Calu3 (cell line): ENCODE measurements around the gene RBFOX2. TPM values are rescaled to one million over a fixed set of nuclear protein-coding genes. Genes with fewer than 3 reads are reported as not detected.
"Not testable (repeated sequence)": the region's sequence is repeated elsewhere in the genome, so short reads cannot be mapped to it uniquely, and the experiment has no call there.

Experiments used
- BruUV-seq: library from RNA; stranded (reverse); fragments of 400-500 nt; replicated peaks from 2 replicates; lab custom pipeline; 2021; lab: Mats Ljungman, UMichigan
- CTCF ChIA-PET: fragments of 300-600 bp; sonication (Branson Sonifier 250); formaldehyde crosslinking; loops from one replicate; lab custom pipeline; 2022; ENCODE audit warnings: antibody characterized with exemption; lab: Charles Lee
- DNase-seq: peaks from one replicate; pipeline ENCODE4 v3.0.0; 2022
- H3K27ac Mint-ChIP-seq: one replicate; pipeline ENCODE4 v1.8.0; 2022; ENCODE audit warnings: mixed read lengths; ENCODE audit not compliant: unreplicated experiment
- H3K27me3 Mint-ChIP-seq: one replicate; pipeline ENCODE4 v1.8.0; 2022; ENCODE audit warnings: mixed read lengths; ENCODE audit not compliant: unreplicated experiment
- H3K36me3 Mint-ChIP-seq: one replicate; pipeline ENCODE4 v1.8.0; 2022; ENCODE audit warnings: mild to moderate bottlenecking, moderate library complexity, mixed read lengths; ENCODE audit not compliant: insufficient read depth, unreplicated experiment
- H3K4me1 Mint-ChIP-seq: one replicate; pipeline ENCODE4 v1.8.0; 2022; ENCODE audit warnings: mild to moderate bottlenecking, low read depth, mixed read lengths; ENCODE audit not compliant: unreplicated experiment
- H3K4me3 Mint-ChIP-seq: one replicate; pipeline ENCODE4 v1.8.0; 2022; ENCODE audit warnings: mild to moderate bottlenecking, low read depth, moderate library complexity, mixed read lengths; ENCODE audit not compliant: unreplicated experiment
- H3K9me3 Mint-ChIP-seq: one replicate; pipeline ENCODE4 v1.8.0; 2022; ENCODE audit warnings: low read depth, mixed read lengths; ENCODE audit not compliant: unreplicated experiment
- intact Hi-C: fragments of 100-400 bp; cut with micrococcal nuclease; formaldehyde crosslinking; loops from one replicate; pipeline ENCODE4 v1.10.0; 2022; ENCODE audit not compliant: unreplicated experiment
- total RNA-seq: library from RNA; stranded (reverse); gene quantifications from 2 replicates; pipeline ENCODE4 v1.2.3, GENCODE V29; 2022
- TF ChIP-seq, protein P1 (sequence below): fragments of 200-600 bp; IDR thresholded peaks from one replicate; pipeline ENCODE4 v1.8.0; 2022; ENCODE audit warnings: antibody characterized with exemption; ENCODE audit not compliant: unreplicated experiment

The RBFOX2 gene
- total RNA-seq, 1 experiment from 2014 or later: 63.1 TPM

DNA sequence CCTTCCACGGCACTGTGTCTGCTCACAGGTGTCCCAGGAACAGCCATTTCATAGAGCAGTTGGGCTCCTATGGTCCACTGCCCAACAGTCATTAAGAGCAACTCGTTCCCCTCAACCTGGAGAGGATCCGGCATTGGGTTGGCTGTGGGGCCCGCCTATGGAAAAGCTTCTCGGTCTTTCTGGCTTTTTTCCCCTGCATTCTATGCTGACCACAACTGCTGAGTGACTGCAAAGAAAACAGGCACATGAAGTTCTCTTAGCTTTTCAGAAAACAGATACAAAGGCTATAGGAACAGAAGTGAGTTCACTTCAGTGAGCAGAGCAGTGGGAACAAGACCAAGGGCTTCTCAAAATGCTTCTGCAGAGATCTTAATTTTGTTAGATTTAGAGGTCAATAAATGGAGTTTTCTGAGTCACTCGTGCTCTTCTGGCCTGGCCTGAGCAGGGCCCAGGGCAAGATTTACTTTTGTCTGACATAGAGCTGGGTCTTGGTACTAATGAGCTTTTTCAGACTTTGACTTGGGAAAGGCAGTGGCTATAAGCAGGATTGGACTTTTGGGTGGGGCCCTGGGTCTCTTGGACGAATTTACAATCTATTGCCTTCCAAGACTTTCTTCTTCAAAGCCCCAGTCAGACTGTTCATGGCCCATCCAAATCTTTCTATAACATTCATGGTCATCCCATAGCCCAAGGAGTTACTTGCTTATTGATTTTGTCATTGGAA, 324.6 kb downstream of the RBFOX2 start:
- Mint-ChIP-seq H3K4me3 (no peak overlapping the region), H3K4me1 (no peaks in the 10 kb centered on the region), H3K27me3 (no peaks in the 10 kb centered on the region), H3K27ac (no peak overlapping the region), H3K36me3 (no peaks in the 10 kb centered on the region), H3K9me3 (no peaks in the 10 kb centered on the region)
- CTCF ChIA-PET: no interaction called here
- BruUV-seq: no TSS peak
- TF ChIP-seq, protein P1, sequence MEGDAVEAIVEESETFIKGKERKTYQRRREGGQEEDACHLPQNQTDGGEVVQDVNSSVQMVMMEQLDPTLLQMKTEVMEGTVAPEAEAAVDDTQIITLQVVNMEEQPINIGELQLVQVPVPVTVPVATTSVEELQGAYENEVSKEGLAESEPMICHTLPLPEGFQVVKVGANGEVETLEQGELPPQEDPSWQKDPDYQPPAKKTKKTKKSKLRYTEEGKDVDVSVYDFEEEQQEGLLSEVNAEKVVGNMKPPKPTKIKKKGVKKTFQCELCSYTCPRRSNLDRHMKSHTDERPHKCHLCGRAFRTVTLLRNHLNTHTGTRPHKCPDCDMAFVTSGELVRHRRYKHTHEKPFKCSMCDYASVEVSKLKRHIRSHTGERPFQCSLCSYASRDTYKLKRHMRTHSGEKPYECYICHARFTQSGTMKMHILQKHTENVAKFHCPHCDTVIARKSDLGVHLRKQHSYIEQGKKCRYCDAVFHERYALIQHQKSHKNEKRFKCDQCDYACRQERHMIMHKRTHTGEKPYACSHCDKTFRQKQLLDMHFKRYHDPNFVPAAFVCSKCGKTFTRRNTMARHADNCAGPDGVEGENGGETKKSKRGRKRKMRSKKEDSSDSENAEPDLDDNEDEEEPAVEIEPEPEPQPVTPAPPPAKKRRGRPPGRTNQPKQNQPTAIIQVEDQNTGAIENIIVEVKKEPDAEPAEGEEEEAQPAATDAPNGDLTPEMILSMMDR: no peak
- DNase-seq: no peak
- intact Hi-C loops: no loop called here

GRCh38 chr22:35699852-35700251, 328.8 kb downstream of the RBFOX2 start:
- H3K4me3 Mint-ChIP-seq, CTCF ChIA-PET, H3K27ac Mint-ChIP-seq, intact Hi-C loops, H3K36me3 Mint-ChIP-seq, H3K9me3 Mint-ChIP-seq, H3K4me1 Mint-ChIP-seq, DNase-seq, H3K27me3 Mint-ChIP-seq, BruUV-seq: not testable (repeated sequence)

GRCh38 chr22:35697142-35697541, 331.5 kb downstream of the RBFOX2 start:
- no peaks in the 10 kb centered on the region for H3K36me3 Mint-ChIP-seq
- no peaks in the 10 kb centered on the region for H3K27me3 Mint-ChIP-seq
- TF ChIP-seq, protein P1: no peak
- BruUV-seq: no TSS peak
- CTCF ChIA-PET: no interaction called here
- H3K4me3 Mint-ChIP-seq: no peak overlapping the region
- DNase-seq: no peak
- H3K27ac Mint-ChIP-seq: no peak overlapping the region
- no peaks in the 10 kb centered on the region for H3K4me1 Mint-ChIP-seq
- intact Hi-C loops: no loop called here
- H3K9me3 Mint-ChIP-seq: no peaks in the 10 kb centered on the region

DNA sequence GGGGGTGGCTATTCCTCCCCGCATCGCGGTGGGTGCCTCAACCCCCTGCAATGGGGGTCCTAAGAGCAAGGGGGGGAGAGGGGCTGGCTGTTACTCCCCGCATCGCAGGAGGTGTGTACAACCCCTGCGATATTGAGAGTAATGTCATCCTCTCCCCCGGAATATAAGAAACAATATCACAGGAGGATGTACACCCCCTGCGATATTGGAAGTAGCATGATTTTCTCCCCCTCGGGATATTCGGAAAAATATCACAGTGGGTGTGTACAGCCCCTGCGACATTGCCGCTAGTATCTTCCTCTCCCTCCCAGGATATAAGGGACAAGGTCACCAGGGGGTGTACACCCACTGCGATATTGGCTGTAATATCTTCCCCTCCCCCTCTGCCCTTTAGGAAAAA, 333.4 kb downstream of the RBFOX2 start:
- DNase-seq: no peak
- no TSS peak for BruUV-seq
- Mint-ChIP-seq H3K9me3 (no peaks in the 10 kb centered on the region), H3K27ac (no peak overlapping the region), H3K27me3 (peaks cover 8% of the 10 kb centered on the region), H3K36me3 (no peaks in the 10 kb centered on the region), H3K4me1 (no peaks in the 10 kb centered on the region), H3K4me3 (no peak overlapping the region)
- intact Hi-C loops: no loop called here
- TF ChIP-seq, protein P1: no peak
- CTCF ChIA-PET: no interaction called here

DNA sequence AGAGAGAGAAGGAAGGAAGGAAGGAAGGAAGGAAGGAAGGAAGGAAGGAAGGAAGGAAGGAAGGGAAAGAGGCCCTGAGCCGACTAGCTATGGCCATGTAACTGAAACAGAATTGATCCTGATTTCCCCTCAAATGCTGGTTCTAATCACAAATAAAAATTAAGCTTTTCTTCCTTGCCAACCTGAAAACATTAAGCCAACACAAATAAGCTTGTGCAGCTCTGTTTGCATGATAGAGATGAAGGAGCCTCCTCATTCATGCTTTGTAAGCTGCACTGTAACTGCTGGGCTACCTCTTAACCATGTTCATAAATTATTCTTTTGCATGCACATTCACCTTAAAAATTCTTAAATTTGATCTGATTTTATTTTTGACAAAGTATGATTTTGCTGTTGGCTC, 338.6 kb downstream of the RBFOX2 start:
- TF ChIP-seq, protein P1: no peak
- no peak overlapping the region for H3K4me3 Mint-ChIP-seq
- no peak for DNase-seq
- BruUV-seq: no TSS peak
- no peaks in the 10 kb centered on the region for H3K4me1 Mint-ChIP-seq
- no peak overlapping the region for H3K27ac Mint-ChIP-seq
- H3K36me3 Mint-ChIP-seq: no peaks in the 10 kb centered on the region
- no peaks in the 10 kb centered on the region for H3K9me3 Mint-ChIP-seq
- peaks cover 19% of the 10 kb centered on the region for H3K27me3 Mint-ChIP-seq
- CTCF ChIA-PET: interaction anchor here (1.1 kb wide), 1 partner anchor 62 kb away, joined by 3 read pairs; no protein-coding TSS in a partner anchor
- intact Hi-C loops: no loop called here
